Tibial nerve (tissue), 3 donors: ENCODE measurements around the gene RHOD.

Source experiments
- CTCF ChIP-seq, 5 experiments: fragments of 200-600 bp in 3 of 5; fragments of 450-650 bp in 2 of 5; sonication (generic) in 3 of 5; IDR thresholded peaks; one replicate each; pipeline ENCODE4 v1.5.1; 2016 to 2019; ENCODE audit warnings: antibody characterized with exemption in 5 of 5, mild to moderate bottlenecking in 3 of 5, moderate library complexity in 2 of 5
- POLR2A ChIP-seq, 2 donors: fragments of 450-650 bp; IDR thresholded peaks; one replicate each; pipeline ENCODE4 v1.6.1; 2017; ENCODE audit warnings: antibody characterized with exemption in 2 of 2, mild to moderate bottlenecking in 2 of 2, moderate library complexity in 2 of 2

DNA sequence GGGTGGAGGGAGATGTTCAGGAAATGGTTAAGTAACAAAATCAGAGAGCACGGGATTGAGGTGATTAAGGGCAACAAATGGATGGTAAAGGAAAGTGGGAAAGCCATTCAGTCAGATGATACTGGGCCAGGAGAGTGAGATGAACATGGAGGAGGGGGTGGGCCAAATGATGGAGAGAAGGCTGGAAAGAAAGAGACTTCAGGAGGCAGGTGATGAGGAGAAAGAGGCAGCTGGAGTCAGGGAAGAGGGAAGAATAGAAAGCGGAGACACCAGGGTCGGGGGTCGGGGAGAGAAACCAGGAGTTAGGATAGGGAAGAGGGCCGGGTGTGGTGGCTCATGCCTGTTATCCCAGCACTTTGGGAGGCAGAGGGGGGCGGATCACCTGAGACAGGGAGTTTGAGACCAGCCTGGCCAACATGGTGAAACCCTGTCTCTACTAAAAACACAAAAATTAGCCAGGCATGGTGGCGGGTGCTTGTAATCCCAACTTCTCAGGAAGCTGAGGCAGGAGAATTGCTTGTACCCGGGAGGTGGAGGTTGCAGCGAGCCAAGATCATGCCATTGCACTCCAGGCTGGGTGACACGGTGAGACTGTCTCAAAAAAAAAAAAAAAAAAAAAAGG, 57.7 kb downstream of the RHOD start:
- TF ChIP-seq CTCF (IDR thresholded peaks at IDR 0.05) (no peak), POLR2A (IDR thresholded peaks at IDR 0.05) (no peak)
